T-helper 1 cell treated with Interleukin-12 subunit alpha and Interleukin-12 subunit beta and Interleukin-4 antibody, amounts not matched to agents 30 μg/mL and 1 μg/mL, for 36 hours (primary cell): ENCODE measurements around the gene CWH43.
"Not testable (repeated sequence)": the region's sequence is repeated elsewhere in the genome, so short reads cannot be mapped to it uniquely, and the experiment has no call there.

Source experiments
- H3K27ac Mint-ChIP-seq: one replicate; pipeline ENCODE4 v1.8.0; 2021; ENCODE audit warnings: mild to moderate bottlenecking, mixed read lengths
- H3K27me3 Mint-ChIP-seq: one replicate; pipeline ENCODE4 v1.8.0; 2021; ENCODE audit warnings: low read depth, mixed read lengths
- H3K36me3 Mint-ChIP-seq: one replicate; pipeline ENCODE4 v1.8.0; 2021; ENCODE audit warnings: low read depth, mixed read lengths
- H3K4me1 Mint-ChIP-seq: one replicate; pipeline ENCODE4 v1.8.0; 2021; ENCODE audit warnings: low read depth, mixed read lengths
- H3K4me3 Mint-ChIP-seq: one replicate; pipeline ENCODE4 v1.8.0; 2021; ENCODE audit warnings: mild to moderate bottlenecking, moderate library complexity, mixed read lengths
- H3K9me3 Mint-ChIP-seq: one replicate; pipeline ENCODE4 v1.8.0; 2021; ENCODE audit warnings: mixed read lengths

CWH43 gene

GRCh38 chr4:48997962-48998361, 11.9 kb downstream of the CWH43 start:
- no peak overlapping the region for H3K27ac Mint-ChIP-seq
- peaks cover 7% of the 10 kb centered on the region for H3K27me3 Mint-ChIP-seq
- no peaks in the 10 kb centered on the region for H3K36me3 Mint-ChIP-seq

GRCh38 chr4:48998440-48998839, 12.4 kb downstream of the CWH43 start:
- H3K27ac Mint-ChIP-seq = no peak overlapping the region
- no peaks in the 10 kb centered on the region for H3K36me3 Mint-ChIP-seq
- peaks cover 7% of the 10 kb centered on the region for H3K27me3 Mint-ChIP-seq
- no peaks in the 10 kb centered on the region for H3K9me3 Mint-ChIP-seq
- H3K4me3 Mint-ChIP-seq = no peak overlapping the region
- no peaks in the 10 kb centered on the region for H3K4me1 Mint-ChIP-seq

More at GRCh38 chr4:48997962-48998361, 11.9 kb downstream of the CWH43 start:
- Mint-ChIP-seq H3K4me3 (no peak overlapping the region), H3K9me3 (no peaks in the 10 kb centered on the region), H3K4me1 (no peaks in the 10 kb centered on the region)

- Mint-ChIP-seq H3K4me1 (no peaks in the 10 kb centered on the region), H3K27me3 (peaks cover 7% of the 10 kb centered on the region), H3K4me3 (no peak overlapping the region), H3K36me3 (no peaks in the 10 kb centered on the region), H3K9me3 (no peaks in the 10 kb centered on the region), H3K27ac (no peak overlapping the region)
Measured at GRCh38 chr4:49000806-49001205, 14.7 kb downstream of the CWH43 start.

- peaks cover 7% of the 10 kb centered on the region for H3K27me3 Mint-ChIP-seq
Measured at GRCh38 chr4:49002931-49003330, 16.9 kb downstream of the CWH43 start.

GRCh38 chr4:49018718-49019295, 32.7 kb downstream of the CWH43 start:
- Mint-ChIP-seq H3K27ac (no peak overlapping the region), H3K9me3 (peaks cover 4% of the 10 kb centered on the region), H3K27me3 (peaks cover 4% of the 10 kb centered on the region), H3K4me3 (no peak overlapping the region), H3K4me1 (no peaks in the 10 kb centered on the region), H3K36me3 (no peaks in the 10 kb centered on the region)

More at GRCh38 chr4:49002931-49003330, 16.9 kb downstream of the CWH43 start:
- H3K9me3 Mint-ChIP-seq = no peaks in the 10 kb centered on the region
- no peak overlapping the region for H3K27ac Mint-ChIP-seq
- H3K4me1 Mint-ChIP-seq = no peaks in the 10 kb centered on the region
- no peaks in the 10 kb centered on the region for H3K36me3 Mint-ChIP-seq
- H3K4me3 Mint-ChIP-seq = no peak overlapping the region

GRCh38 chr4:49032440-49033161, 46.5 kb downstream of the CWH43 start:
- no peaks in the 10 kb centered on the region for H3K9me3 Mint-ChIP-seq
- no peaks in the 10 kb centered on the region for H3K27me3 Mint-ChIP-seq
- H3K4me1 Mint-ChIP-seq = no peaks in the 10 kb centered on the region
- H3K4me3 Mint-ChIP-seq = no peak overlapping the region
- H3K27ac Mint-ChIP-seq = no peak overlapping the region
- H3K36me3 Mint-ChIP-seq = no peaks in the 10 kb centered on the region

GRCh38 chr4:49036528-49036927, 50.5 kb downstream of the CWH43 start:
- H3K9me3 Mint-ChIP-seq = no peaks in the 10 kb centered on the region
- no peaks in the 10 kb centered on the region for H3K36me3 Mint-ChIP-seq
- H3K4me1 Mint-ChIP-seq = no peaks in the 10 kb centered on the region
- no peak overlapping the region for H3K4me3 Mint-ChIP-seq
- H3K27me3 Mint-ChIP-seq = no peaks in the 10 kb centered on the region
- no peak overlapping the region for H3K27ac Mint-ChIP-seq

GRCh38 chr4:49044270-49044669, 58.2 kb downstream of the CWH43 start:
- no peak overlapping the region for H3K4me3 Mint-ChIP-seq
- H3K9me3 Mint-ChIP-seq = no peaks in the 10 kb centered on the region
- H3K36me3 Mint-ChIP-seq = no peaks in the 10 kb centered on the region
- no peak overlapping the region for H3K27ac Mint-ChIP-seq
- H3K4me1 Mint-ChIP-seq = no peaks in the 10 kb centered on the region
- no peaks in the 10 kb centered on the region for H3K27me3 Mint-ChIP-seq

- Mint-ChIP-seq H3K27ac (no peak overlapping the region), H3K4me1 (no peaks in the 10 kb centered on the region), H3K36me3 (no peaks in the 10 kb centered on the region), H3K9me3 (peaks cover 10% of the 10 kb centered on the region), H3K4me3 (no peak overlapping the region), H3K27me3 (no peaks in the 10 kb centered on the region)
Measured at GRCh38 chr4:49058306-49058705, 72.2 kb downstream of the CWH43 start.

GRCh38 chr4:49063670-49064069, 77.6 kb downstream of the CWH43 start:
- H3K36me3 Mint-ChIP-seq = no peaks in the 10 kb centered on the region
- peaks cover 13% of the 10 kb centered on the region for H3K9me3 Mint-ChIP-seq
- H3K4me3 Mint-ChIP-seq = no peak overlapping the region
- H3K27me3 Mint-ChIP-seq = no peaks in the 10 kb centered on the region
- H3K27ac Mint-ChIP-seq = no peak overlapping the region
- H3K4me1 Mint-ChIP-seq = no peaks in the 10 kb centered on the region

GRCh38 chr4:49072196-49072595, 86.1 kb downstream of the CWH43 start:
- H3K36me3 Mint-ChIP-seq, H3K4me3 Mint-ChIP-seq, H3K27me3 Mint-ChIP-seq, H3K27ac Mint-ChIP-seq, H3K4me1 Mint-ChIP-seq: not testable (repeated sequence)
- peaks cover 20% of the 10 kb centered on the region for H3K9me3 Mint-ChIP-seq

GRCh38 chr4:49091883-49092282, 105.8 kb downstream of the CWH43 start:
- peaks cover 37% of the 10 kb centered on the region for H3K9me3 Mint-ChIP-seq
- H3K27me3 Mint-ChIP-seq, H3K4me3 Mint-ChIP-seq, H3K27ac Mint-ChIP-seq, H3K4me1 Mint-ChIP-seq: not testable (repeated sequence)
- peaks cover 28% of the 10 kb centered on the region for H3K36me3 Mint-ChIP-seq

- H3K27me3 Mint-ChIP-seq, H3K4me3 Mint-ChIP-seq, H3K4me1 Mint-ChIP-seq, H3K27ac Mint-ChIP-seq: not testable (repeated sequence)
- Mint-ChIP-seq H3K9me3 (peaks cover 45% of the 10 kb centered on the region), H3K36me3 (peaks cover 34% of the 10 kb centered on the region)
Measured at GRCh38 chr4:49092608-49093135, 106.6 kb downstream of the CWH43 start.

GRCh38 chr4:49096215-49096614, 110.1 kb downstream of the CWH43 start:
- H3K36me3 Mint-ChIP-seq = peaks cover 58% of the 10 kb centered on the region
- H3K9me3 Mint-ChIP-seq = peaks cover 69% of the 10 kb centered on the region
- not testable (repeated sequence) for H3K27ac Mint-ChIP-seq, H3K4me1 Mint-ChIP-seq, H3K4me3 Mint-ChIP-seq, H3K27me3 Mint-ChIP-seq

- H3K4me3 Mint-ChIP-seq, H3K4me1 Mint-ChIP-seq, H3K27me3 Mint-ChIP-seq, H3K27ac Mint-ChIP-seq: not testable (repeated sequence)
- H3K36me3 Mint-ChIP-seq = peaks cover 57% of the 10 kb centered on the region
- H3K9me3 Mint-ChIP-seq = peaks cover 69% of the 10 kb centered on the region
Measured at GRCh38 chr4:49096627-49097026, 110.6 kb downstream of the CWH43 start.
